Ascending aorta (tissue), 2 donors: ENCODE data around the gene PRXL2B. TPM values are rescaled to one million over a fixed set of nuclear protein-coding genes. Genes with fewer than 3 reads are reported as not detected.
A peak's percentile ranks its signal among the peaks of the same experiment; 100 is the strongest.

Source experiments
- DNase-seq, 2 donors: peaks; one replicate each; pipeline ENCODE4 v3.0.0-alpha.2; 2019; ENCODE audit warnings: low spot score in 2 of 2
- H3K27ac ChIP-seq, 2 donors: fragments of 200-600 bp; sonication (generic); one replicate each; pipeline ENCODE4 v1.5.1; 2016 to 2017; ENCODE audit warnings: mild to moderate bottlenecking in 1 of 2
- H3K27me3 ChIP-seq: fragments of 200-600 bp; sonication (generic); one replicate; pipeline ENCODE4 v1.5.1; 2017
- H3K36me3 ChIP-seq, 2 donors: fragments of 200-600 bp; sonication (generic); one replicate each; pipeline ENCODE4 v1.5.1; 2016
- H3K4me1 ChIP-seq, 2 donors: fragments of 200-600 bp; sonication (generic); one replicate each; pipeline ENCODE4 v1.5.1; 2016 to 2017; ENCODE audit warnings: mild to moderate bottlenecking in 1 of 2
- H3K4me3 ChIP-seq, 2 donors: fragments of 200-600 bp; sonication (generic); one replicate each; pipeline ENCODE4 v1.5.1; 2016 to 2017; ENCODE audit warnings: mild to moderate bottlenecking in 1 of 2
- H3K9me3 ChIP-seq, 2 donors: fragments of 200-600 bp; sonication (generic); one replicate each; pipeline ENCODE4 v1.5.1; 2016
- CTCF ChIP-seq, 3 experiments: fragments of 200-600 bp in 2 of 3; fragments of 450-650 bp in 1 of 3; sonication (generic) in 2 of 3; IDR thresholded peaks; one replicate each; pipeline ENCODE4 v1.5.1; 2016 to 2019; ENCODE audit warnings: antibody characterized with exemption in 3 of 3, mild to moderate bottlenecking in 1 of 3, moderate library complexity in 1 of 3
- intact Hi-C: fragments of 100-400 bp; cut with DNase I; formaldehyde crosslinking; loops from one replicate; pipeline ENCODE4 v1.15.1; 2023
- total RNA-seq: library from RNA; depleted of rRNA; stranded (reverse); fragments of >200 nt; gene quantifications from one replicate; pipeline ENCODE4 v1.1.0, GENCODE V29; 2016

The PRXL2B gene
- total RNA-seq, 1 donor from 2014 or later = 20.1 TPM

GRCh38 chr1:2631136-2632050 lies 44.8 kb downstream of the PRXL2B start:
- Histone ChIP-seq H3K36me3 (no peaks in the 10 kb centered on the region), H3K27me3 (peaks cover 18% of the 10 kb centered on the region), H3K4me3 (no peak overlapping the region), H3K4me1 (no peaks in the 10 kb centered on the region), H3K9me3 (no peaks in the 10 kb centered on the region), H3K27ac (no peak overlapping the region)
- no peak for TF ChIP-seq CTCF (IDR thresholded peaks at IDR 0.05)
- DNase-seq = peak in 1 of 2 donors; percentile 55
- intact Hi-C loops = no loop called here

GRCh38 chr1:2632051-2632430 lies 45.5 kb downstream of the PRXL2B start:
- H3K36me3 ChIP-seq = no peaks in the 10 kb centered on the region
- H3K9me3 ChIP-seq = no peaks in the 10 kb centered on the region
- no peak for TF ChIP-seq CTCF (IDR thresholded peaks at IDR 0.05)
- H3K4me1 ChIP-seq = no peaks in the 10 kb centered on the region
- peaks cover 18% of the 10 kb centered on the region for H3K27me3 ChIP-seq
- H3K27ac ChIP-seq = no peak overlapping the region
- H3K4me3 ChIP-seq = no peak overlapping the region
- DNase-seq = no peak
- intact Hi-C loops = no loop called here

GRCh38 chr1:2632561-2633361 lies 46.2 kb downstream of the PRXL2B start, which contains the start of gene MMEL1:
Gene MMEL1, minus strand, starts transcription at chr1:2633016. Its CDS starts 3,532 bp downstream, at chr1:2629484.
- Histone ChIP-seq H3K27me3 (peaks cover 13% of the 10 kb centered on the region), H3K9me3 (no peaks in the 10 kb centered on the region), H3K4me1 (no peaks in the 10 kb centered on the region), H3K36me3 (no peaks in the 10 kb centered on the region), H3K4me3 (no peak within 1 kb of the TSS), H3K27ac (no peak within 1 kb of the TSS)
- peak in 1 of 2 donors; percentile 53 for DNase-seq
- TF ChIP-seq CTCF (IDR thresholded peaks at IDR 0.05) = no peak
- intact Hi-C loops = no loop called here

- intact Hi-C loops = no loop called here
- Histone ChIP-seq H3K4me1 (no peaks in the 10 kb centered on the region), H3K36me3 (no peaks in the 10 kb centered on the region), H3K27ac (no peak overlapping the region), H3K9me3 (no peaks in the 10 kb centered on the region), H3K4me3 (no peak overlapping the region), H3K27me3 (peaks cover 6% of the 10 kb centered on the region)
- TF ChIP-seq CTCF (IDR thresholded peaks at IDR 0.05) = no peak
- peak in 1 of 2 donors; percentile 57 for DNase-seq
Measured at GRCh38 chr1:2633366-2633935, 46.9 kb downstream of the PRXL2B start.

GRCh38 chr1:2633936-2634491 lies 47.4 kb downstream of the PRXL2B start:
- intact Hi-C loops = no loop called here
- peaks cover under 1% of the 10 kb centered on the region for H3K27me3 ChIP-seq

More at GRCh38 chr1:2633936-2634491, 47.4 kb downstream of the PRXL2B start:
- Histone ChIP-seq H3K36me3 (no peaks in the 10 kb centered on the region), H3K4me3 (no peak overlapping the region), H3K4me1 (no peaks in the 10 kb centered on the region), H3K27ac (no peak overlapping the region), H3K9me3 (no peaks in the 10 kb centered on the region)
- peak in 1 of 2 donors; percentile 47 for DNase-seq
- no peak for TF ChIP-seq CTCF (IDR thresholded peaks at IDR 0.05)
